SK-N-SH (cell line): ENCODE measurements around the gene HECTD4. TPM values are rescaled to one million over a fixed set of nuclear protein-coding genes. Genes with fewer than 3 reads are reported as not detected.

Source experiments
- CTCF ChIA-PET: fragments of 300-600, 350-600 bp; formaldehyde crosslinking; extraction: SDS; loops from one replicate; lab custom pipeline; 2021; lab: Yijun Ruan, JAX
- POLR2A ChIA-PET: fragments of 350-600 bp; sonication (Branson Sonifier 250); formaldehyde crosslinking; extraction: SDS; loops from one replicate; lab custom pipeline; 2020; ENCODE audit warnings: antibody characterized with exemption, inconsistent platforms; lab: Yijun Ruan, JAX
- DNase-seq: peaks from one replicate; pipeline ENCODE4 v3.0.0; 2012
- H2AFZ ChIP-seq: fragments of 200-600 bp; sonication (generic); 2 replicates; pipeline ENCODE4 v1.8.1; 2016; ENCODE audit warnings: antibody characterized with exemption, mild to moderate bottlenecking, low read depth
- H3F3A ChIP-seq: fragments of 200-600 bp; sonication (generic); replicated peaks from 2 replicates; pipeline ENCODE3; 2016; ENCODE audit warnings: antibody characterized with exemption, mild to moderate bottlenecking; ENCODE audit not compliant: insufficient read depth
- H3K27ac ChIP-seq, 2 experiments: fragments of 200-500 bp in 1 of 2; fragments of 200-600 bp in 1 of 2; sonication (Bioruptor generic) in 1 of 2; sonication (generic), shearing (Covaris generic) in 1 of 2; 2 replicates each; pipeline versions ENCODE4 v1.5.1 to v1.6.1; 2014 to 2016; ENCODE audit warnings: low read depth in 2 of 2, inconsistent platforms in 1 of 2, low read length in 1 of 2, mild to moderate bottlenecking in 1 of 2, mixed read lengths in 1 of 2
- H3K27me3 ChIP-seq: fragments of 200-600 bp; sonication (generic), shearing (Covaris generic); 2 replicates; pipeline ENCODE4 v1.6.1; 2016; ENCODE audit warnings: mixed run types; ENCODE audit not compliant: insufficient read depth
- H3K36me3 ChIP-seq, 2 experiments: fragments of 200-500 bp in 1 of 2; fragments of 200-600 bp in 1 of 2; sonication (Bioruptor generic) in 1 of 2; sonication (generic) in 1 of 2; replicated peaks in 1 of 2; 2 replicates each; pipeline versions ENCODE3 to v1.5.1; 2014 to 2016; ENCODE audit warnings: low read length in 1 of 2, mild to moderate bottlenecking in 1 of 2; ENCODE audit not compliant: insufficient read depth in 2 of 2, control insufficient read depth in 1 of 2
- H3K4me1 ChIP-seq, 2 experiments: fragments of 200-500 bp in 1 of 2; fragments of 200-600 bp in 1 of 2; sonication (Bioruptor generic) in 1 of 2; sonication (generic), shearing (Covaris generic) in 1 of 2; 2 replicates each; pipeline versions ENCODE4 v1.5.1 to v1.6.1; 2014 to 2016; ENCODE audit warnings: low read depth in 1 of 2, low read length in 1 of 2, mixed run types in 1 of 2; ENCODE audit not compliant: insufficient read depth in 2 of 2, control insufficient read depth in 1 of 2
- H3K4me2 ChIP-seq: fragments of 200-600 bp; sonication (generic), shearing (Covaris generic); 2 replicates; pipeline ENCODE4 v1.6.1; 2017; ENCODE audit warnings: mixed run types
- H3K4me3 ChIP-seq, 2 experiments: fragments of 200-500 bp in 1 of 2; fragments of 200-600 bp in 1 of 2; sonication (Bioruptor generic) in 1 of 2; sonication (generic), shearing (Covaris generic) in 1 of 2; 2 replicates each; pipeline versions ENCODE4 v1.5.1 to v1.8.1; 2014 to 2016; ENCODE audit warnings: low read depth in 2 of 2, inconsistent platforms in 1 of 2, low read length in 1 of 2, mild to moderate bottlenecking in 1 of 2, mixed read lengths in 1 of 2, moderate library complexity in 1 of 2
- H3K79me2 ChIP-seq: fragments of 200-600 bp; sonication (generic); 2 replicates; pipeline ENCODE4 v1.8.1; 2017; ENCODE audit warnings: mild to moderate bottlenecking; ENCODE audit not compliant: insufficient read depth
- H3K9ac ChIP-seq: fragments of 200-600 bp; sonication (generic); 2 replicates; pipeline ENCODE4 v1.6.1; 2017; ENCODE audit warnings: mixed run types
- H3K9me2 ChIP-seq: fragments of 200-600 bp; sonication (generic); 2 replicates; pipeline ENCODE4 v1.6.1; 2017; ENCODE audit warnings: mixed run types
- H3K9me3 ChIP-seq: fragments of 200-600 bp; sonication (generic); 2 replicates; pipeline ENCODE4 v1.6.1; 2017; ENCODE audit warnings: mixed run types, mild to moderate bottlenecking, moderate library complexity
- H4K20me1 ChIP-seq: fragments of 200-600 bp; sonication (generic); 2 replicates; pipeline ENCODE4 v1.6.1; 2017; ENCODE audit warnings: mild to moderate bottlenecking, mixed run types; ENCODE audit not compliant: insufficient read depth
- JUND ChIP-seq: IDR thresholded peaks from 2 replicates; pipeline ENCODE4 v1.4.0; 2012
- RAD21 ChIP-seq: IDR thresholded peaks from 2 replicates; pipeline ENCODE4 v1.6.1; 2012; ENCODE audit warnings: mild to moderate bottlenecking, low read length
- RFX5 ChIP-seq: IDR thresholded peaks from 2 replicates; pipeline ENCODE4 v1.6.1; 2012; ENCODE audit warnings: mild to moderate bottlenecking, improper control_type of control experiment, low read length
- RXRA ChIP-seq: IDR thresholded peaks from 2 replicates; pipeline ENCODE4 v1.4.0; 2012; ENCODE audit warnings: low read depth, mild to moderate bottlenecking, borderline replicate concordance
- SIN3A ChIP-seq: IDR thresholded peaks from 2 replicates; pipeline ENCODE4 v1.6.1; 2012; ENCODE audit warnings: low read depth, mild to moderate bottlenecking, low read length, moderate library complexity, borderline replicate concordance
- SMC3 ChIP-seq: IDR thresholded peaks from 2 replicates; pipeline ENCODE4 v1.6.1; 2012; ENCODE audit warnings: low read depth, low read length, improper control_type of control experiment
- TAF1 ChIP-seq: IDR thresholded peaks from 2 replicates; pipeline ENCODE4 v1.6.1; 2012; ENCODE audit warnings: low read depth, mild to moderate bottlenecking, low read length, moderate library complexity, borderline replicate concordance
- TEAD4 ChIP-seq: IDR thresholded peaks from 2 replicates; pipeline ENCODE4 v1.4.0; 2012; ENCODE audit warnings: mild to moderate bottlenecking, borderline replicate concordance; ENCODE audit not compliant: insufficient read depth
- USF1 ChIP-seq: IDR thresholded peaks from 2 replicates; pipeline ENCODE4 v1.4.0; 2012; ENCODE audit warnings: low read depth, borderline replicate concordance
- WGBS: methylation state at CpG from one replicate; pipeline ENCODE4 v1.1.6; 2017; ENCODE audit warnings: low lambda C conversion rate; 5-methylcytosine and 5-hydroxymethylcytosine counted together
- polyA plus RNA-seq, 3 experiments: library from polyadenylated mRNA; depleted of rRNA; stranded (reverse); fragments of >200 nt; gene quantifications; 2 replicates each; pipeline ENCODE4 v1.2.3, GENCODE V29; 2012
- TF ChIP-seq, protein P1 (sequence below): fragments of 200-600 bp; sonication (generic); IDR thresholded peaks from 2 replicates; pipeline ENCODE4 v1.6.1; 2017; ENCODE audit warnings: antibody characterized with exemption, mild to moderate bottlenecking, moderate library complexity
- TF ChIP-seq, protein P2 (sequence below): fragments of 150-350 bp; IDR thresholded peaks from 2 replicates; pipeline ENCODE4 v1.6.1; 2017; ENCODE audit warnings: antibody characterized with exemption, low read length, low read depth, borderline replicate concordance

The HECTD4 gene
- polyA plus RNA-seq, 1 of the 3 experiments (the other 2 are of a cell fraction): 14.6 TPM

DNA sequence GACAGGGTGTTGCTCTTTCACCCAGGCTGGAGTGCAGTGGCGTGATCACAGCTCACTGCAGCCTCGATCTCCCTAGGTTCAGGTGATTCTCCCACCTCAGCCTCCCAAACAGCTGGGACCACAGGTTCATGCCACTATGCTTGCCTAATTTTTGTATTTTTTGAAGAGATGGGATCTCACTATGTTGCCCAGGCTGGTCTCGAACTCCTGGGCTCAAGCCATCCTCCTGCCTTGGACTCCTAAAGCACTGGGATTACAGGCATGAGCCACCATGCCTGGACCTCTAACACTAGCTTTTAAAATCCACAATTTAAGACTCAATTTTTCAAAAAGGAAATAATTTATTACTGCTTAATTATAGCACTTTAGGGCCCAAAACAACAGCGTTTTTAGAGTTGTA lies 149.0 kb downstream of the HECTD4 start:
- no peak overlapping the region for H2AFZ ChIP-seq
- no peaks in the 10 kb centered on the region for H3K27me3 ChIP-seq
- 92% methylated on average over 4 of the region's 4 CpGs for WGBS
- no peak for TF ChIP-seq SMC3
- no peak for TF ChIP-seq RXRA
- no peak for TF ChIP-seq RAD21
- no peak for TF ChIP-seq USF1
- TF ChIP-seq, protein P1, sequence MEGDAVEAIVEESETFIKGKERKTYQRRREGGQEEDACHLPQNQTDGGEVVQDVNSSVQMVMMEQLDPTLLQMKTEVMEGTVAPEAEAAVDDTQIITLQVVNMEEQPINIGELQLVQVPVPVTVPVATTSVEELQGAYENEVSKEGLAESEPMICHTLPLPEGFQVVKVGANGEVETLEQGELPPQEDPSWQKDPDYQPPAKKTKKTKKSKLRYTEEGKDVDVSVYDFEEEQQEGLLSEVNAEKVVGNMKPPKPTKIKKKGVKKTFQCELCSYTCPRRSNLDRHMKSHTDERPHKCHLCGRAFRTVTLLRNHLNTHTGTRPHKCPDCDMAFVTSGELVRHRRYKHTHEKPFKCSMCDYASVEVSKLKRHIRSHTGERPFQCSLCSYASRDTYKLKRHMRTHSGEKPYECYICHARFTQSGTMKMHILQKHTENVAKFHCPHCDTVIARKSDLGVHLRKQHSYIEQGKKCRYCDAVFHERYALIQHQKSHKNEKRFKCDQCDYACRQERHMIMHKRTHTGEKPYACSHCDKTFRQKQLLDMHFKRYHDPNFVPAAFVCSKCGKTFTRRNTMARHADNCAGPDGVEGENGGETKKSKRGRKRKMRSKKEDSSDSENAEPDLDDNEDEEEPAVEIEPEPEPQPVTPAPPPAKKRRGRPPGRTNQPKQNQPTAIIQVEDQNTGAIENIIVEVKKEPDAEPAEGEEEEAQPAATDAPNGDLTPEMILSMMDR: no peak
- TF ChIP-seq JUND: no peak
- TF ChIP-seq, all 33 proteins: peak for 0
- H3K4me3 ChIP-seq: no peak overlapping the region
- no peaks in the 10 kb centered on the region for H3K9me3 ChIP-seq
- H3K9me2 ChIP-seq: no peaks in the 10 kb centered on the region
- H3K79me2 ChIP-seq: no peaks in the 10 kb centered on the region
- ChIA-PET CTCF (interaction anchor here (1.6 kb wide), 1 partner anchor 11 kb away, joined by 3 read pairs; no protein-coding TSS in a partner anchor), POLR2A (no interaction called here)
- no peak overlapping the region for H3K4me2 ChIP-seq
- H3K9ac ChIP-seq: no peak overlapping the region
- DNase-seq: no peak
- no peak overlapping the region for H3K27ac ChIP-seq
- no peaks in the 10 kb centered on the region for H4K20me1 ChIP-seq
- no peaks in the 10 kb centered on the region for H3F3A ChIP-seq
- peaks cover 62 to 75% of the 10 kb centered on the region in 2 experiments for H3K36me3 ChIP-seq
- no peaks in the 10 kb centered on the region for H3K4me1 ChIP-seq

- H3K9me2 ChIP-seq: no peaks in the 10 kb centered on the region
- ChIA-PET POLR2A (no interaction called here), CTCF (no interaction called here)
- TF ChIP-seq TAF1 (no peak), TEAD4 (no peak), SIN3A (no peak), RFX5 (no peak)
- TF ChIP-seq, protein P2, sequence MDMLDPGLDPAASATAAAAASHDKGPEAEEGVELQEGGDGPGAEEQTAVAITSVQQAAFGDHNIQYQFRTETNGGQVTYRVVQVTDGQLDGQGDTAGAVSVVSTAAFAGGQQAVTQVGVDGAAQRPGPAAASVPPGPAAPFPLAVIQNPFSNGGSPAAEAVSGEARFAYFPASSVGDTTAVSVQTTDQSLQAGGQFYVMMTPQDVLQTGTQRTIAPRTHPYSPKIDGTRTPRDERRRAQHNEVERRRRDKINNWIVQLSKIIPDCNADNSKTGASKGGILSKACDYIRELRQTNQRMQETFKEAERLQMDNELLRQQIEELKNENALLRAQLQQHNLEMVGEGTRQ: no peak
- TF ChIP-seq, all 33 proteins: peak for 0
- no peaks in the 10 kb centered on the region for H3K27me3 ChIP-seq
- no peak overlapping the region for H3K27ac ChIP-seq
- H2AFZ ChIP-seq: no peak overlapping the region
- H3F3A ChIP-seq: peaks cover 2% of the 10 kb centered on the region
- no peak overlapping the region for H3K4me2 ChIP-seq
- 83% methylated on average over 4 of the region's 4 CpGs for WGBS
- H3K9me3 ChIP-seq: no peaks in the 10 kb centered on the region
- no peaks in the 10 kb centered on the region for H3K4me1 ChIP-seq
- no peak overlapping the region for H3K4me3 ChIP-seq
- no peak overlapping the region for H3K9ac ChIP-seq
- peaks cover 63 to 72% of the 10 kb centered on the region in 2 experiments for H3K36me3 ChIP-seq
- H3K79me2 ChIP-seq: no peaks in the 10 kb centered on the region
- DNase-seq: no peak
- no peaks in the 10 kb centered on the region for H4K20me1 ChIP-seq
These were observed 152.1 kb downstream of the HECTD4 start for GRCh38 chr12:112230136-112230535.
